Erythroblast (primary cell): ENCODE data around the gene TYW1B.
A peak's percentile ranks its signal among the peaks of the same experiment; 100 is the strongest.
"Not testable (repeated sequence)": the region's sequence is repeated elsewhere in the genome, so short reads cannot be mapped to it uniquely, and the experiment has no call there.

Experiments used
- DNase-seq, 2 experiments: peaks; one replicate each; lab custom pipeline; 2025; lab: John Stamatoyannopoulos, UW
- GATA1 ChIP-seq: IDR thresholded peaks from 2 replicates; pipeline ENCODE4 v1.6.1; 2011; ENCODE audit warnings: low read depth, mild to moderate bottlenecking, control low read depth, low read length, moderate library complexity
- POLR2A ChIP-seq: IDR thresholded peaks from 2 replicates; pipeline ENCODE4 v1.6.1; 2011; ENCODE audit warnings: mild to moderate bottlenecking, low read length

TYW1B gene

GRCh38 chr7:72674394-72674793, 153.6 kb downstream of the TYW1B start:
- no peak for DNase-seq
- TF ChIP-seq GATA1: no peak
- TF ChIP-seq POLR2A: no peak

GRCh38 chr7:72670850-72671249, 157.2 kb downstream of the TYW1B start:
- DNase-seq: not testable (repeated sequence)

- DNase-seq: not testable (repeated sequence)
These were observed 159.6 kb downstream of the TYW1B start for GRCh38 chr7:72668435-72668834.

GRCh38 chr7:72667049-72667448, 161.0 kb downstream of the TYW1B start:
- not testable (repeated sequence) for DNase-seq

GRCh38 chr7:72648574-72648973, 179.4 kb downstream of the TYW1B start:
- not testable (repeated sequence) for DNase-seq

GRCh38 chr7:72643708-72644107, 184.3 kb downstream of the TYW1B start:
- not testable (repeated sequence) for DNase-seq

GRCh38 chr7:72641485-72642248, 186.3 kb downstream of the TYW1B start:
- DNase-seq: not testable (repeated sequence)

GRCh38 chr7:72640740-72641139, 187.3 kb downstream of the TYW1B start:
- not testable (repeated sequence) for DNase-seq

- not testable (repeated sequence) for DNase-seq
These were observed 192.6 kb downstream of the TYW1B start for GRCh38 chr7:72635273-72635908.

- DNase-seq: peak; percentile 35 to 42
These were observed 195.2 kb downstream of the TYW1B start for GRCh38 chr7:72632765-72633292.

GRCh38 chr7:72628375-72628774, 199.6 kb downstream of the TYW1B start:
- DNase-seq: not testable (repeated sequence)

- DNase-seq: not testable (repeated sequence)
These were observed 201.5 kb downstream of the TYW1B start for GRCh38 chr7:72626428-72627011.

GRCh38 chr7:72625721-72626423, 202.1 kb downstream of the TYW1B start:
- not testable (repeated sequence) for DNase-seq

- TF ChIP-seq GATA1 (no peak), POLR2A (no peak)
- DNase-seq: no peak
These were observed 205.5 kb downstream of the TYW1B start for GRCh38 chr7:72622532-72622931.

- not testable (repeated sequence) for DNase-seq
These were observed 206.2 kb downstream of the TYW1B start for GRCh38 chr7:72621761-72622187.

GRCh38 chr7:72620923-72621322, 207.1 kb downstream of the TYW1B start:
- DNase-seq: not testable (repeated sequence)

GRCh38 chr7:72618435-72619180, 209.4 kb downstream of the TYW1B start:
- DNase-seq: not testable (repeated sequence)

- DNase-seq: not testable (repeated sequence)
These were observed 218.2 kb downstream of the TYW1B start for GRCh38 chr7:72609761-72610160.

- not testable (repeated sequence) for DNase-seq
These were observed 220.0 kb downstream of the TYW1B start for GRCh38 chr7:72607988-72608387.

- DNase-seq: not testable (repeated sequence)
These were observed 222.1 kb downstream of the TYW1B start for GRCh38 chr7:72605863-72606431.
